SK-N-SH (cell line): ENCODE measurements around the gene WFIKKN1. TPM values are rescaled to one million over a fixed set of nuclear protein-coding genes. Genes with fewer than 3 reads are reported as not detected.

Source experiments
- CTCF ChIA-PET: fragments of 300-600, 350-600 bp; formaldehyde crosslinking; extraction: SDS; loops from one replicate; lab custom pipeline; 2021; lab: Yijun Ruan, JAX
- POLR2A ChIA-PET: fragments of 350-600 bp; sonication (Branson Sonifier 250); formaldehyde crosslinking; extraction: SDS; loops from one replicate; lab custom pipeline; 2020; ENCODE audit warnings: antibody characterized with exemption, inconsistent platforms; lab: Yijun Ruan, JAX
- DNase-seq: peaks from one replicate; pipeline ENCODE4 v3.0.0; 2012
- H2AFZ ChIP-seq: fragments of 200-600 bp; sonication (generic); 2 replicates; pipeline ENCODE4 v1.8.1; 2016; ENCODE audit warnings: antibody characterized with exemption, mild to moderate bottlenecking, low read depth
- H3F3A ChIP-seq: fragments of 200-600 bp; sonication (generic); replicated peaks from 2 replicates; pipeline ENCODE3; 2016; ENCODE audit warnings: antibody characterized with exemption, mild to moderate bottlenecking; ENCODE audit not compliant: insufficient read depth
- H3K27ac ChIP-seq, 2 experiments: fragments of 200-500 bp in 1 of 2; fragments of 200-600 bp in 1 of 2; sonication (Bioruptor generic) in 1 of 2; sonication (generic), shearing (Covaris generic) in 1 of 2; 2 replicates each; pipeline versions ENCODE4 v1.5.1 to v1.6.1; 2014 to 2016; ENCODE audit warnings: low read depth in 2 of 2, inconsistent platforms in 1 of 2, low read length in 1 of 2, mild to moderate bottlenecking in 1 of 2, mixed read lengths in 1 of 2
- H3K27me3 ChIP-seq: fragments of 200-600 bp; sonication (generic), shearing (Covaris generic); 2 replicates; pipeline ENCODE4 v1.6.1; 2016; ENCODE audit warnings: mixed run types; ENCODE audit not compliant: insufficient read depth
- H3K36me3 ChIP-seq, 2 experiments: fragments of 200-500 bp in 1 of 2; fragments of 200-600 bp in 1 of 2; sonication (Bioruptor generic) in 1 of 2; sonication (generic) in 1 of 2; replicated peaks in 1 of 2; 2 replicates each; pipeline versions ENCODE3 to v1.5.1; 2014 to 2016; ENCODE audit warnings: low read length in 1 of 2, mild to moderate bottlenecking in 1 of 2; ENCODE audit not compliant: insufficient read depth in 2 of 2, control insufficient read depth in 1 of 2
- H3K4me1 ChIP-seq, 2 experiments: fragments of 200-500 bp in 1 of 2; fragments of 200-600 bp in 1 of 2; sonication (Bioruptor generic) in 1 of 2; sonication (generic), shearing (Covaris generic) in 1 of 2; 2 replicates each; pipeline versions ENCODE4 v1.5.1 to v1.6.1; 2014 to 2016; ENCODE audit warnings: low read depth in 1 of 2, low read length in 1 of 2, mixed run types in 1 of 2; ENCODE audit not compliant: insufficient read depth in 2 of 2, control insufficient read depth in 1 of 2
- H3K4me2 ChIP-seq: fragments of 200-600 bp; sonication (generic), shearing (Covaris generic); 2 replicates; pipeline ENCODE4 v1.6.1; 2017; ENCODE audit warnings: mixed run types
- H3K4me3 ChIP-seq, 2 experiments: fragments of 200-500 bp in 1 of 2; fragments of 200-600 bp in 1 of 2; sonication (Bioruptor generic) in 1 of 2; sonication (generic), shearing (Covaris generic) in 1 of 2; 2 replicates each; pipeline versions ENCODE4 v1.5.1 to v1.8.1; 2014 to 2016; ENCODE audit warnings: low read depth in 2 of 2, inconsistent platforms in 1 of 2, low read length in 1 of 2, mild to moderate bottlenecking in 1 of 2, mixed read lengths in 1 of 2, moderate library complexity in 1 of 2
- H3K79me2 ChIP-seq: fragments of 200-600 bp; sonication (generic); 2 replicates; pipeline ENCODE4 v1.8.1; 2017; ENCODE audit warnings: mild to moderate bottlenecking; ENCODE audit not compliant: insufficient read depth
- H3K9ac ChIP-seq: fragments of 200-600 bp; sonication (generic); 2 replicates; pipeline ENCODE4 v1.6.1; 2017; ENCODE audit warnings: mixed run types
- H3K9me2 ChIP-seq: fragments of 200-600 bp; sonication (generic); 2 replicates; pipeline ENCODE4 v1.6.1; 2017; ENCODE audit warnings: mixed run types
- H3K9me3 ChIP-seq: fragments of 200-600 bp; sonication (generic); 2 replicates; pipeline ENCODE4 v1.6.1; 2017; ENCODE audit warnings: mixed run types, mild to moderate bottlenecking, moderate library complexity
- H4K20me1 ChIP-seq: fragments of 200-600 bp; sonication (generic); 2 replicates; pipeline ENCODE4 v1.6.1; 2017; ENCODE audit warnings: mild to moderate bottlenecking, mixed run types; ENCODE audit not compliant: insufficient read depth
- CHD2 ChIP-seq: fragments of 150-350 bp; IDR thresholded peaks from 2 replicates; pipeline ENCODE4 v1.6.1; 2018; ENCODE audit warnings: low read length; ENCODE audit not compliant: partially characterized antibody
- ELF1 ChIP-seq: IDR thresholded peaks from 2 replicates; pipeline ENCODE4 v1.4.0; 2012
- EP300 ChIP-seq, 2 experiments: IDR thresholded peaks; 2 replicates each; pipeline versions ENCODE4 v1.4.0 to v1.6.1; 2012; ENCODE audit warnings: borderline replicate concordance in 1 of 2, low read depth in 1 of 2, low read length in 1 of 2
- EZH2phosphoT487 ChIP-seq: fragments of 200-600 bp; sonication (generic); IDR thresholded peaks from 2 replicates; pipeline ENCODE4 v1.6.1; 2017; ENCODE audit warnings: low read depth, mixed run types, mild to moderate bottlenecking, antibody characterized with exemption, moderate library complexity, borderline replicate concordance
- FOSL2 ChIP-seq: IDR thresholded peaks from 2 replicates; pipeline ENCODE4 v1.4.0; 2012; ENCODE audit warnings: low read depth, mild to moderate bottlenecking, moderate library complexity, borderline replicate concordance
- FOXM1 ChIP-seq: IDR thresholded peaks from 2 replicates; pipeline ENCODE4 v1.4.0; 2012; ENCODE audit warnings: low read depth, mild to moderate bottlenecking
- GABPA ChIP-seq: IDR thresholded peaks from 2 replicates; pipeline ENCODE4 v1.4.0; 2012; ENCODE audit warnings: low read depth, mild to moderate bottlenecking
- GATA2 ChIP-seq: sonication (generic); formaldehyde crosslinking; IDR thresholded peaks from 2 replicates; pipeline ENCODE4 v1.5.0; 2020; ENCODE audit warnings: mild to moderate bottlenecking, missing genetic modification reagents
- MEF2A ChIP-seq: IDR thresholded peaks from 2 replicates; pipeline ENCODE4 v1.4.0; 2012; ENCODE audit warnings: low read depth, borderline replicate concordance
- MXI1 ChIP-seq: IDR thresholded peaks from 2 replicates; pipeline ENCODE4 v1.6.1; 2012; ENCODE audit warnings: mild to moderate bottlenecking, low read depth, low read length, improper control_type of control experiment
- NFIC ChIP-seq: IDR thresholded peaks from 2 replicates; pipeline ENCODE4 v1.4.0; 2012; ENCODE audit warnings: borderline replicate concordance
- POLR2AphosphoS5 ChIP-seq: IDR thresholded peaks from 2 replicates; pipeline ENCODE4 v1.6.1; 2012; ENCODE audit warnings: low read depth, low read length
- RAD21 ChIP-seq: IDR thresholded peaks from 2 replicates; pipeline ENCODE4 v1.6.1; 2012; ENCODE audit warnings: mild to moderate bottlenecking, low read length
- RCOR1 ChIP-seq: fragments of 150-350 bp; IDR thresholded peaks from 2 replicates; pipeline ENCODE4 v1.6.1; 2017; ENCODE audit warnings: antibody characterized with exemption, low read length
- RFX5 ChIP-seq: IDR thresholded peaks from 2 replicates; pipeline ENCODE4 v1.6.1; 2012; ENCODE audit warnings: mild to moderate bottlenecking, improper control_type of control experiment, low read length
- RXRA ChIP-seq: IDR thresholded peaks from 2 replicates; pipeline ENCODE4 v1.4.0; 2012; ENCODE audit warnings: low read depth, mild to moderate bottlenecking, borderline replicate concordance
- TAF1 ChIP-seq: IDR thresholded peaks from 2 replicates; pipeline ENCODE4 v1.6.1; 2012; ENCODE audit warnings: low read depth, mild to moderate bottlenecking, low read length, moderate library complexity, borderline replicate concordance
- TEAD4 ChIP-seq: IDR thresholded peaks from 2 replicates; pipeline ENCODE4 v1.4.0; 2012; ENCODE audit warnings: mild to moderate bottlenecking, borderline replicate concordance; ENCODE audit not compliant: insufficient read depth
- WGBS: methylation state at CpG from one replicate; pipeline ENCODE4 v1.1.6; 2017; ENCODE audit warnings: low lambda C conversion rate; 5-methylcytosine and 5-hydroxymethylcytosine counted together
- polyA plus RNA-seq, 3 experiments: library from polyadenylated mRNA; depleted of rRNA; stranded (reverse); fragments of >200 nt; gene quantifications; 2 replicates each; pipeline ENCODE4 v1.2.3, GENCODE V29; 2012
- TF ChIP-seq, protein P1 (sequence below): fragments of 150-350 bp; IDR thresholded peaks from 2 replicates; pipeline ENCODE4 v1.6.1; 2016; ENCODE audit warnings: mild to moderate bottlenecking, low read depth, low read length
- TF ChIP-seq, protein P2 (sequence below): fragments of 150-350 bp; IDR thresholded peaks from 2 replicates; pipeline ENCODE4 v1.6.1; 2017; ENCODE audit warnings: antibody characterized with exemption, low read length, low read depth, borderline replicate concordance
- TF ChIP-seq, protein P3 (sequence below): IDR thresholded peaks from 2 replicates; pipeline ENCODE4; 2012

Gene WFIKKN1
- polyA plus RNA-seq, 1 of the 3 experiments (the other 2 are of a cell fraction), result 0.16 TPM

DNA sequence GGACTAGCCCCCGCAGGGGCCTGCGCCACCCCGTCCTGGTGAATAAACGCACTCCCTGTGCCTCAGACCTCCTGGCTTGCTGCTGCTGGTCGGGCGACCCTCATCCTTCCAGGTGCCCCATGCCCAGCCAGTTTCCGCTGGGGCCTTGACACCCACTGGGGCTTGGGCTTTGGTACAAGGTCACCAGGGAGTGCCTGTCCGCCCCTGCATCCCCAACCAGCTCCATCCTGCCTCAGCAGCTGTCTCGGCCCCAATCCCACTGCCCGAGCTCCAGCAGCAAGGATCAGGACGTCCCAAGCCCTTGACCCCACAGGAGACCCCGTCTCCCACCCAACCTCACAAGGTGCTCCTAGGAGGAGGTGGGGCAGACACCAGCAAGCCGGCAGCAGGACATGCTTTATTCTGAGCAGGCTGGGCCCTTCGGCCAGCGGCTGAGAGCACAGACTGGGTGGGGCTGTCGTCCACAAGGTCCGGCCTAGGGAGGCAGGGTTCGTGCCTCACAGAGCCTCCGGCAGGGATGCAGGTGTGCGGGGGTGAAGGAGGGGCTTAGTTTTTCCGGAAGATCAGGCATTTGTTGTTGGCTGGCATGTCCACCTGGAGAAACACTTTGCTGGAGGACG, 3.4 kb downstream of the WFIKKN1 start:
- Histone ChIP-seq H3K4me1 (peaks cover 0 to 49% of the 10 kb centered on the region in 2 experiments; a peak in 1 of 4 replicates), H4K20me1 (no peaks in the 10 kb centered on the region; the same call in 1 of the 2 replicates), H3K27me3 (no peaks in the 10 kb centered on the region), H3F3A (peaks cover 5% of the 10 kb centered on the region), H3K4me3 (no peak overlapping the region), H3K79me2 (peaks cover 12% of the 10 kb centered on the region; the same call in 1 of the 2 replicates), H3K9me2 (no peaks in the 10 kb centered on the region), H3K9me3 (no peaks in the 10 kb centered on the region), H3K36me3 (peaks cover 0 to 16% of the 10 kb centered on the region in 2 experiments), H2AFZ (no peak overlapping the region), H3K27ac (no peak overlapping the region), H3K4me2 (no peak overlapping the region), H3K9ac (no peak overlapping the region)
- CTCF ChIA-PET, result interaction anchor here (1.4 kb wide), 1 partner anchor 49 kb away, joined by 5 read pairs; no protein-coding TSS in a partner anchor
- no peak for DNase-seq
- POLR2A ChIA-PET, result no interaction called here
- 95% methylated on average over 11 of the region's 22 CpGs for WGBS
- no peak for TF ChIP-seq POLR2AphosphoS5
- no peak for TF ChIP-seq FOSL2
- TF ChIP-seq EZH2phosphoT487, result no peak
- TF ChIP-seq, protein P1, sequence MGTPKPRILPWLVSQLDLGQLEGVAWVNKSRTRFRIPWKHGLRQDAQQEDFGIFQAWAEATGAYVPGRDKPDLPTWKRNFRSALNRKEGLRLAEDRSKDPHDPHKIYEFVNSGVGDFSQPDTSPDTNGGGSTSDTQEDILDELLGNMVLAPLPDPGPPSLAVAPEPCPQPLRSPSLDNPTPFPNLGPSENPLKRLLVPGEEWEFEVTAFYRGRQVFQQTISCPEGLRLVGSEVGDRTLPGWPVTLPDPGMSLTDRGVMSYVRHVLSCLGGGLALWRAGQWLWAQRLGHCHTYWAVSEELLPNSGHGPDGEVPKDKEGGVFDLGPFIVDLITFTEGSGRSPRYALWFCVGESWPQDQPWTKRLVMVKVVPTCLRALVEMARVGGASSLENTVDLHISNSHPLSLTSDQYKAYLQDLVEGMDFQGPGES, result no peak
- no peak for TF ChIP-seq NFIC
- TF ChIP-seq TAF1, result no peak
- TF ChIP-seq, protein P2, sequence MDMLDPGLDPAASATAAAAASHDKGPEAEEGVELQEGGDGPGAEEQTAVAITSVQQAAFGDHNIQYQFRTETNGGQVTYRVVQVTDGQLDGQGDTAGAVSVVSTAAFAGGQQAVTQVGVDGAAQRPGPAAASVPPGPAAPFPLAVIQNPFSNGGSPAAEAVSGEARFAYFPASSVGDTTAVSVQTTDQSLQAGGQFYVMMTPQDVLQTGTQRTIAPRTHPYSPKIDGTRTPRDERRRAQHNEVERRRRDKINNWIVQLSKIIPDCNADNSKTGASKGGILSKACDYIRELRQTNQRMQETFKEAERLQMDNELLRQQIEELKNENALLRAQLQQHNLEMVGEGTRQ, result no peak
- no peak for TF ChIP-seq FOXM1
- no peak for TF ChIP-seq GABPA
- TF ChIP-seq ELF1, result no peak
- TF ChIP-seq RAD21, result no peak
- no peak for TF ChIP-seq TEAD4
- no peak for TF ChIP-seq GATA2 (CRISPR knock-in tag)
- TF ChIP-seq MXI1, result no peak
- no peak for TF ChIP-seq RXRA

GRCh38 chr16:634996-635395, 4.2 kb downstream of the WFIKKN1 start:
- Histone ChIP-seq H3F3A (peaks cover 13% of the 10 kb centered on the region), H3K4me1 (peaks cover 0 to 41% of the 10 kb centered on the region in 2 experiments; a peak in 1 of 4 replicates), H3K4me3 (peak overlapping the region; percentile 78 to 87; a peak in 3 of 4 replicates), H3K36me3 (peaks cover 0 to 16% of the 10 kb centered on the region in 2 experiments), H3K27ac (no peak overlapping the region; a peak in 1 of 4 replicates), H3K9me3 (no peaks in the 10 kb centered on the region), H4K20me1 (no peaks in the 10 kb centered on the region; the same call in 1 of the 2 replicates), H3K79me2 (peaks cover 12% of the 10 kb centered on the region; the same call in 1 of the 2 replicates), H2AFZ (no peak overlapping the region), H3K27me3 (no peaks in the 10 kb centered on the region), H3K9me2 (no peaks in the 10 kb centered on the region), H3K4me2 (peak overlapping the region; percentile 90), H3K9ac (peak overlapping the region; percentile 90)
- 96% methylated on average over 5 of the region's 7 CpGs for WGBS
- DNase-seq, result no peak
- POLR2A ChIA-PET, result no interaction called here
- CTCF ChIA-PET, result interaction anchor here (1.4 kb wide), 1 partner anchor 50 kb away, joined by 5 read pairs; no protein-coding TSS in a partner anchor
- no peak for TF ChIP-seq GABPA
- TF ChIP-seq FOSL2, result no peak
- no peak for TF ChIP-seq EZH2phosphoT487
- TF ChIP-seq MXI1, result no peak
- TF ChIP-seq, protein P3, sequence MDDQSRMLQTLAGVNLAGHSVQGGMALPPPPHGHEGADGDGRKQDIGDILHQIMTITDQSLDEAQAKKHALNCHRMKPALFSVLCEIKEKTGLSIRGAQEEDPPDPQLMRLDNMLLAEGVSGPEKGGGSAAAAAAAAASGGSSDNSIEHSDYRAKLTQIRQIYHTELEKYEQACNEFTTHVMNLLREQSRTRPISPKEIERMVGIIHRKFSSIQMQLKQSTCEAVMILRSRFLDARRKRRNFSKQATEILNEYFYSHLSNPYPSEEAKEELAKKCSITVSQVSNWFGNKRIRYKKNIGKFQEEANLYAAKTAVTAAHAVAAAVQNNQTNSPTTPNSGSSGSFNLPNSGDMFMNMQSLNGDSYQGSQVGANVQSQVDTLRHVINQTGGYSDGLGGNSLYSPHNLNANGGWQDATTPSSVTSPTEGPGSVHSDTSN, result no peak
- TF ChIP-seq FOXM1, result no peak
- TF ChIP-seq, protein P1, result no peak
- TF ChIP-seq CHD2, result no peak
- TF ChIP-seq RFX5, result no peak
- no peak for TF ChIP-seq NFIC
- TF ChIP-seq EP300 (IDR thresholded peaks at IDR 0.05; ENCODE audit: borderline replicate concordance in 1 of 2, low read depth in 1 of 2, low read length in 1 of 2), result no peak
- TF ChIP-seq RCOR1, result no peak
- TF ChIP-seq, protein P2, result no peak
- TF ChIP-seq MEF2A, result no peak
